Sigmoid colon (tissue), 4 donors: ENCODE data around the gene SLC6A6.

Experiments used
- EP300 ChIP-seq, 4 donors: sonication (generic); formaldehyde crosslinking; IDR thresholded peaks; one replicate each; pipeline ENCODE4 v1.6.1; 2017; ENCODE audit warnings: antibody characterized with exemption in 4 of 4
- TF ChIP-seq, protein P1 (sequence below), 4 experiments: fragments of 450-650 bp in 3 of 4; fragments of 200-600 bp in 1 of 4; IDR thresholded peaks; one replicate each; pipeline ENCODE4 v1.5.1; 2016 to 2019; ENCODE audit warnings: antibody characterized with exemption in 4 of 4, mild to moderate bottlenecking in 3 of 4, moderate library complexity in 2 of 4

DNA sequence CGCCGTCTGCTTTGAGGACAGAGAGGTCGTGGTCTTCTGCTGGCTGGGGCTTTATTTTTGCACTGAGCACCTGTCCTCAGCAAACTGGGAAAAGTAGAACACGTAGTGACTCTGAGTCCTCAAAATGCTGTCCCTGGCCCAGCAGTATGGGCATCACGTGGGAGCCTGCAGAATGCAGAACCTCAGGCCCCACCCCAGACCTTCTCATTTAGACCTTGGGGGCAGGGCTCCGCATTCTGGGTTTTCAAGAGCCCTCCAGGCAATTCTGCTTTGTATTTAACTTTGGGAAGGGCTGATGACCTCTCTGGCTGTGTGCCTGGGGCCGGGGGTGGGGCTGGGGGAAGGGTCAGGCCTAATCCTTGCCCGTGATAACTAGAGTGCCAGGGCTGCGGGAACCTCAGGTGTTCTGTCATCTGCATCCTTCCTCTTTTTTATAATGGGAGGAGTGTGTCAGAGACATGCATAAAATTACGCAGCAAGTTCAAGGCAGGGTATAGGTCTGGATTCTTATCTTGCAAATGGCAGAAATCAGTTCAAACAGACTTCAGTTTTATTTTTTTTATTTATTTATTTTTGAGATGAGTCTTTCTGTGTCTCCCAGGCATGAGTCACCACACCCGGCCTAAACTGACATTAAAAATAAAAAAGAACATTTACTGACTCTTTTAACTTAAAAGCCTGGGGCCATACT is 11.1 kb downstream of the SLC6A6 start:
- TF ChIP-seq, protein P1, sequence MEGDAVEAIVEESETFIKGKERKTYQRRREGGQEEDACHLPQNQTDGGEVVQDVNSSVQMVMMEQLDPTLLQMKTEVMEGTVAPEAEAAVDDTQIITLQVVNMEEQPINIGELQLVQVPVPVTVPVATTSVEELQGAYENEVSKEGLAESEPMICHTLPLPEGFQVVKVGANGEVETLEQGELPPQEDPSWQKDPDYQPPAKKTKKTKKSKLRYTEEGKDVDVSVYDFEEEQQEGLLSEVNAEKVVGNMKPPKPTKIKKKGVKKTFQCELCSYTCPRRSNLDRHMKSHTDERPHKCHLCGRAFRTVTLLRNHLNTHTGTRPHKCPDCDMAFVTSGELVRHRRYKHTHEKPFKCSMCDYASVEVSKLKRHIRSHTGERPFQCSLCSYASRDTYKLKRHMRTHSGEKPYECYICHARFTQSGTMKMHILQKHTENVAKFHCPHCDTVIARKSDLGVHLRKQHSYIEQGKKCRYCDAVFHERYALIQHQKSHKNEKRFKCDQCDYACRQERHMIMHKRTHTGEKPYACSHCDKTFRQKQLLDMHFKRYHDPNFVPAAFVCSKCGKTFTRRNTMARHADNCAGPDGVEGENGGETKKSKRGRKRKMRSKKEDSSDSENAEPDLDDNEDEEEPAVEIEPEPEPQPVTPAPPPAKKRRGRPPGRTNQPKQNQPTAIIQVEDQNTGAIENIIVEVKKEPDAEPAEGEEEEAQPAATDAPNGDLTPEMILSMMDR (IDR thresholded peaks at IDR 0.05), result no peak
- TF ChIP-seq EP300 (IDR thresholded peaks at IDR 0.05), result no peak
